DOHH2 (cell line): ENCODE data around the gene CCDC91.

Source experiments
- H3F3A ChIP-seq: fragments of 200-600 bp; sonication (generic), shearing (Covaris generic); 2 replicates; pipeline ENCODE4 v1.6.0; 2016; ENCODE audit warnings: antibody characterized with exemption, mild to moderate bottlenecking; ENCODE audit not compliant: control insufficient read depth, insufficient read depth
- H3K27ac ChIP-seq: fragments of 200-600 bp; sonication (generic); 2 replicates; pipeline ENCODE4 v1.5.1; 2014; ENCODE audit warnings: low read depth, mild to moderate bottlenecking, low read length, moderate library complexity
- H3K27me3 ChIP-seq: fragments of 200-600 bp; sonication (generic); 2 replicates; pipeline ENCODE4 v1.6.1; 2014; ENCODE audit warnings: mild to moderate bottlenecking, low read length, mixed read lengths; ENCODE audit not compliant: control insufficient read depth
- H3K36me3 ChIP-seq: fragments of 200-600 bp; sonication (generic); 2 replicates; pipeline ENCODE4 v1.6.1; 2014; ENCODE audit warnings: mild to moderate bottlenecking, low read length, moderate library complexity, mixed read lengths; ENCODE audit not compliant: control insufficient read depth
- H3K4me1 ChIP-seq: fragments of 200-600 bp; sonication (generic); 2 replicates; pipeline ENCODE4 v1.6.1; 2014; ENCODE audit warnings: mild to moderate bottlenecking, low read length, mixed read lengths; ENCODE audit not compliant: control insufficient read depth
- H3K4me2 ChIP-seq: fragments of 200-600 bp; sonication (generic); 2 replicates; pipeline ENCODE4 v1.6.0; 2014; ENCODE audit warnings: mild to moderate bottlenecking, low read length, moderate library complexity
- H3K4me3 ChIP-seq: fragments of 200-600 bp; sonication (generic); 2 replicates; pipeline ENCODE4 v1.5.1; 2014; ENCODE audit warnings: mild to moderate bottlenecking, low read length, mixed read lengths
- H3K79me2 ChIP-seq: fragments of 200-600 bp; sonication (generic); 2 replicates; pipeline ENCODE4 v1.6.1; 2014; ENCODE audit warnings: mild to moderate bottlenecking, low read length, mixed read lengths; ENCODE audit not compliant: control insufficient read depth
- H3K9me2 ChIP-seq: fragments of 200-600 bp; sonication (generic); replicated peaks from 2 replicates; pipeline ENCODE4 v1.6.1; 2014; ENCODE audit warnings: mild to moderate bottlenecking, low read length, mixed read lengths; ENCODE audit not compliant: control insufficient read depth
- H3K9me3 ChIP-seq: fragments of 200-600 bp; sonication (generic); 2 replicates; pipeline ENCODE4 v1.6.1; 2014; ENCODE audit warnings: antibody characterized with exemption, low read length, mixed read lengths; ENCODE audit not compliant: control insufficient read depth, insufficient read depth
- H4K20me1 ChIP-seq: fragments of 200-600 bp; sonication (generic); 2 replicates; pipeline ENCODE4 v1.6.0; 2014; ENCODE audit warnings: low read depth, mild to moderate bottlenecking, antibody characterized with exemption, low read length, moderate library complexity; ENCODE audit not compliant: control insufficient read depth, insufficient read depth
- CTCF ChIP-seq: fragments of 200-600 bp; sonication (generic); IDR thresholded peaks from one replicate; pipeline ENCODE4 v1.5.1; 2014; ENCODE audit warnings: antibody characterized with exemption, mild to moderate bottlenecking, low read depth, low read length; ENCODE audit not compliant: poor library complexity, severe bottlenecking
- EZH2phosphoT487 ChIP-seq: fragments of 200-600 bp; sonication (generic); IDR thresholded peaks from 2 replicates; pipeline ENCODE4 v1.6.1; 2017; ENCODE audit warnings: borderline replicate concordance, mild to moderate bottlenecking, antibody characterized with exemption, low read length, moderate library complexity, mixed read lengths

CCDC91 gene

GRCh38 chr12:28175098-28175589 lies 15.1 kb upstream of the CCDC91 start:
- Histone ChIP-seq H3K27me3 (no peaks in the 10 kb centered on the region), H3K36me3 (no peaks in the 10 kb centered on the region), H4K20me1 (no peaks in the 10 kb centered on the region), H3F3A (no peaks in the 10 kb centered on the region), H3K4me1 (no peaks in the 10 kb centered on the region), H3K79me2 (no peaks in the 10 kb centered on the region), H3K27ac (no peak overlapping the region), H3K4me2 (no peak overlapping the region), H3K9me2 (no peaks in the 10 kb centered on the region), H3K9me3 (no peaks in the 10 kb centered on the region), H3K4me3 (no peak overlapping the region)
- TF ChIP-seq CTCF = no peak
- no peak for TF ChIP-seq EZH2phosphoT487

GRCh38 chr12:28176295-28176694 lies 14.0 kb upstream of the CCDC91 start:
- H3K9me2 ChIP-seq = no peaks in the 10 kb centered on the region
- no peaks in the 10 kb centered on the region for H3K27me3 ChIP-seq
- H3K36me3 ChIP-seq = no peaks in the 10 kb centered on the region
- H3K4me3 ChIP-seq = no peak overlapping the region
- H3K79me2 ChIP-seq = no peaks in the 10 kb centered on the region
- H3K4me2 ChIP-seq = no peak overlapping the region
- no peaks in the 10 kb centered on the region for H3F3A ChIP-seq
- TF ChIP-seq CTCF (no peak), EZH2phosphoT487 (no peak)
- H3K9me3 ChIP-seq = no peaks in the 10 kb centered on the region
- no peaks in the 10 kb centered on the region for H4K20me1 ChIP-seq
- H3K27ac ChIP-seq = no peak overlapping the region
- H3K4me1 ChIP-seq = no peaks in the 10 kb centered on the region

- Histone ChIP-seq H3K9me3 (no peaks in the 10 kb centered on the region), H3K27me3 (no peaks in the 10 kb centered on the region), H3K4me1 (no peaks in the 10 kb centered on the region), H3K27ac (no peak overlapping the region), H3K9me2 (no peaks in the 10 kb centered on the region), H3K79me2 (no peaks in the 10 kb centered on the region), H3K4me3 (no peak overlapping the region), H4K20me1 (no peaks in the 10 kb centered on the region), H3K36me3 (no peaks in the 10 kb centered on the region), H3K4me2 (no peak overlapping the region), H3F3A (no peaks in the 10 kb centered on the region)
- TF ChIP-seq EZH2phosphoT487 = no peak
Measured at GRCh38 chr12:28177461-28177860, 12.8 kb upstream of the CCDC91 start.

GRCh38 chr12:28177905-28178304 lies 12.4 kb upstream of the CCDC91 start:
- Histone ChIP-seq H3K36me3 (no peaks in the 10 kb centered on the region), H3K27me3 (no peaks in the 10 kb centered on the region), H3F3A (no peaks in the 10 kb centered on the region), H4K20me1 (no peaks in the 10 kb centered on the region), H3K9me3 (no peaks in the 10 kb centered on the region), H3K9me2 (no peaks in the 10 kb centered on the region), H3K4me1 (no peaks in the 10 kb centered on the region), H3K79me2 (no peaks in the 10 kb centered on the region), H3K4me3 (no peak overlapping the region), H3K4me2 (no peak overlapping the region), H3K27ac (no peak overlapping the region)
- no peak for TF ChIP-seq EZH2phosphoT487
- TF ChIP-seq CTCF = no peak
